DND-41 (cell line): Measurements from ENCODE around the gene FBP1.

Experiments used
- EZH2 ChIP-seq: IDR thresholded peaks from 3 replicates; pipeline ENCODE4 v1.6.1; 2012; ENCODE audit warnings: borderline replicate concordance, low read depth, mild to moderate bottlenecking, moderate library complexity, low read length, inconsistent platforms; ENCODE audit not compliant: severe bottlenecking
- TF ChIP-seq, protein P1 (sequence below): IDR thresholded peaks from 2 replicates; pipeline ENCODE4 v1.5.1; 2012; ENCODE audit warnings: borderline replicate concordance, low read length, moderate library complexity, mild to moderate bottlenecking; ENCODE audit not compliant: poor library complexity, severe bottlenecking; ENCODE audit errors: extremely low read depth

DNA sequence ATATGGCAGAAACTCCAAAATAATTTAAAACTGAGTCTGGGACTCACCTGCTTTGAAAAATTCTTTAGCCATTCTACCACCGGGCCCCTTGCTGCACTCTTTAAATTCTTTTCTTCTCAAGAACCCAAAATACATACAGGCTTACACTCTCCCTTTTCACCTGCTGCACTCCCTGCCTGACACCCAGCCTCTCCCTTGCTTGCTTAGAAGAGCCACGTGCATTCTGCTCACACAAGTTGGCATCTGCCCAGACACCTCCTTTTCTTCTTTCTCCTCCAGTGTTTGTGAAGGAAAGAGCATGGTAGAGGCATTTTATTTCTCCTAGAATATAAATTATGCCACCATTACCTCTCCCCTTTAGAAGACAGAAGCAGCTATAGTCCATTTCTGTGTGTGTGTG is 48.1 kb upstream of the FBP1 start:
- TF ChIP-seq, protein P1, sequence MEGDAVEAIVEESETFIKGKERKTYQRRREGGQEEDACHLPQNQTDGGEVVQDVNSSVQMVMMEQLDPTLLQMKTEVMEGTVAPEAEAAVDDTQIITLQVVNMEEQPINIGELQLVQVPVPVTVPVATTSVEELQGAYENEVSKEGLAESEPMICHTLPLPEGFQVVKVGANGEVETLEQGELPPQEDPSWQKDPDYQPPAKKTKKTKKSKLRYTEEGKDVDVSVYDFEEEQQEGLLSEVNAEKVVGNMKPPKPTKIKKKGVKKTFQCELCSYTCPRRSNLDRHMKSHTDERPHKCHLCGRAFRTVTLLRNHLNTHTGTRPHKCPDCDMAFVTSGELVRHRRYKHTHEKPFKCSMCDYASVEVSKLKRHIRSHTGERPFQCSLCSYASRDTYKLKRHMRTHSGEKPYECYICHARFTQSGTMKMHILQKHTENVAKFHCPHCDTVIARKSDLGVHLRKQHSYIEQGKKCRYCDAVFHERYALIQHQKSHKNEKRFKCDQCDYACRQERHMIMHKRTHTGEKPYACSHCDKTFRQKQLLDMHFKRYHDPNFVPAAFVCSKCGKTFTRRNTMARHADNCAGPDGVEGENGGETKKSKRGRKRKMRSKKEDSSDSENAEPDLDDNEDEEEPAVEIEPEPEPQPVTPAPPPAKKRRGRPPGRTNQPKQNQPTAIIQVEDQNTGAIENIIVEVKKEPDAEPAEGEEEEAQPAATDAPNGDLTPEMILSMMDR = no peak
- TF ChIP-seq EZH2 = no peak
